ENCODE data around the gene P3H3. TPM values are rescaled to one million over a fixed set of nuclear protein-coding genes. Genes with fewer than 3 reads are reported as not detected.
"Not testable (repeated sequence)": the region's sequence is repeated elsewhere in the genome, so short reads cannot be mapped to it uniquely, and the experiment has no call there.

The P3H3 gene
- total RNA-seq, 1 experiment from 2014 or later = 2.2 TPM

DNA sequence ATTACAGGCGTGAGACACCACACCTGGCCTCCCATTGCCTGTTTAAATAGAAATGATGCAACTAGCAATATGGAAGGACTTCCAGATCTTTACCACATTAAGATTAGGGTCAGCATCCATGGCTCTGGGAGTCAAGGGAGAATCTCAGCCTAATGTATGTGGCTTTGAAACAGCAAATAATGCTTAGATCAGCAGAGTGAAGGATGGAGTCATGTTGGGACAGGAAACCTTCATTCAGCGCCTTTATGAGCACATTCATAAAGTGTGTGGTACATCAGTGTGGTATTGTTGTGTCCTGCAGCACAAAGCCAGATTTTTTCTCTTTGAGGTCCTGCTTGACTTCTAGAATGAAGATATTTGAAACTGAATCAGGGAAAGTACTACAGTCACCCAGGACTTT is 60.2 kb downstream of the P3H3 start:
- no peak for DNase-seq (ENCODE audit: low spot score)

DNA sequence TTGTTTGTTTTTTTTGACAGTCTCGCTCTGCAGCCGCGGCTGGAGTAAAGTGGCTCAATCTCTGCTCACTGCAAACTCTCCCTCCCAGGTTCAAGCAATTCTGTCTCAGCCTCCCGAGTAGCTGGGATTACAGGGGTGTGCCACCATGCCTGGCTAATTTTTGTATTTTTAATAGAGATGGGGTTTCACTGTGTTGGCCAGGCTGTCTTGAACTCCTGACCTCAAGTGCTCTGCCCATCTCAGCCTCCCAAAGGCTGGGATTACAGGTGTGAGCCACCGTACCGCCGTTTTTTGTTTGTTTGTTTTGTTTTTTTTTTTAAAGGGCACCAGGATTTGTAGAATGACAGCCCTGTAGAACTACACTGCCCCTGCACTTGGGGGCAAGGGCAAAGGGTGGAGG is 60.6 kb downstream of the P3H3 start:
- not testable (repeated sequence) for DNase-seq (ENCODE audit: low spot score)

Other genes starting within 250 kb of the P3H3 start
- gene CHD4, start 221.0 kb upstream of the P3H3 start, total RNA-seq (2014; rRNA removed; shearing (Covaris generic)) = 253 and 269 TPM in 2 replicates
- gene LPAR5, start 192.4 kb upstream of the P3H3 start, total RNA-seq (2014; rRNA removed; shearing (Covaris generic)) = 0.03 TPM in 1 of 2 replicates, not detected in the other
- gene ACRBP, start 181.0 kb upstream of the P3H3 start, total RNA-seq (2014; rRNA removed; shearing (Covaris generic)) = 0.31 TPM in 1 of 2 replicates, not detected in the other
- 25.1 and 27.4 TPM in 2 replicates for gene ING4, start 165.3 kb upstream of the P3H3 start, total RNA-seq (2014; rRNA removed; shearing (Covaris generic))
- 23.9 and 42.5 TPM in 2 replicates for gene ZNF384, start 139.0 kb upstream of the P3H3 start, total RNA-seq (2014; rRNA removed; shearing (Covaris generic))
- not detected in 2 replicates for gene PIANP, start 127.6 kb upstream of the P3H3 start, total RNA-seq (2014; rRNA removed; shearing (Covaris generic))
- gene COPS7A, start 104.4 kb upstream of the P3H3 start, total RNA-seq (2014; rRNA removed; shearing (Covaris generic)) = 103 and 108 TPM in 2 replicates
- 383 and 384 TPM in 2 replicates for gene MLF2, start 75.3 kb upstream of the P3H3 start, total RNA-seq (2014; rRNA removed; shearing (Covaris generic))
- 87.6 and 105 TPM in 2 replicates for gene PTMS, start 62.0 kb upstream of the P3H3 start, total RNA-seq (2014; rRNA removed; shearing (Covaris generic))
- gene LAG3, start 55.9 kb upstream of the P3H3 start, total RNA-seq (2014; rRNA removed; shearing (Covaris generic)) = 0.05 and 0.56 TPM in 2 replicates
- 0.25 and 0.47 TPM in 2 replicates for gene CD4, start 38.9 kb upstream of the P3H3 start, total RNA-seq (2014; rRNA removed; shearing (Covaris generic))
- not detected in 2 replicates for gene GPR162, start 6.6 kb upstream of the P3H3 start, total RNA-seq (2014; rRNA removed; shearing (Covaris generic))
- gene GNB3, start 12.5 kb downstream of the P3H3 start, total RNA-seq (2014; rRNA removed; shearing (Covaris generic)) = 0.97 TPM in 1 of 2 replicates, not detected in the other
- 95.5 and 126 TPM in 2 replicates for gene CDCA3, start 22.9 kb downstream of the P3H3 start, total RNA-seq (2014; rRNA removed; shearing (Covaris generic))
- 122 and 136 TPM in 2 replicates for gene USP5, start 23.7 kb downstream of the P3H3 start, total RNA-seq (2014; rRNA removed; shearing (Covaris generic))
- 1,358 and 1,438 TPM in 2 replicates for gene TPI1, start 39.1 kb downstream of the P3H3 start, total RNA-seq (2014; rRNA removed; shearing (Covaris generic))
- gene SPSB2, start 44.9 kb downstream of the P3H3 start, total RNA-seq (2014; rRNA removed; shearing (Covaris generic)) = 20.2 and 21.0 TPM in 2 replicates
- gene LRRC23, start 76.4 kb downstream of the P3H3 start, total RNA-seq (2014; rRNA removed; shearing (Covaris generic)) = 0.61 and 4.6 TPM in 2 replicates
- gene ENO2, start 86.2 kb downstream of the P3H3 start, total RNA-seq (2014; rRNA removed; shearing (Covaris generic)) = 7.7 and 9.1 TPM in 2 replicates
- gene ATN1, start 99.6 kb downstream of the P3H3 start, total RNA-seq (2014; rRNA removed; shearing (Covaris generic)) = 22.0 and 36.9 TPM in 2 replicates
- not detected in 2 replicates for gene RNU7-1, start 115.4 kb downstream of the P3H3 start, total RNA-seq (2014; rRNA removed; shearing (Covaris generic))
- 102 and 112 TPM in 2 replicates for gene C12orf57, start 115.6 kb downstream of the P3H3 start, total RNA-seq (2014; rRNA removed; shearing (Covaris generic))
- gene PTPN6, start 122.9 kb downstream of the P3H3 start, total RNA-seq (2014; rRNA removed; shearing (Covaris generic)) = 29.2 and 35.2 TPM in 2 replicates
- gene PHB2, start 142.3 kb downstream of the P3H3 start, total RNA-seq (2014; rRNA removed; shearing (Covaris generic)) = 417 and 420 TPM in 2 replicates
- 59.5 and 64.0 TPM in 2 replicates for gene EMG1, start 142.5 kb downstream of the P3H3 start, total RNA-seq (2014; rRNA removed; shearing (Covaris generic))
- 35.9 and 37.3 TPM in 2 replicates for gene LPCAT3, start 190.1 kb downstream of the P3H3 start, total RNA-seq (2014; rRNA removed; shearing (Covaris generic))
- 0.56 and 1.1 TPM in 2 replicates for gene C1S, start 232.3 kb downstream of the P3H3 start, total RNA-seq (2014; rRNA removed; shearing (Covaris generic))